Endothelial cell of umbilical vein (primary cell): ENCODE measurements around the gene STRBP.

Experiments
- POLR2A ChIP-seq: IDR thresholded peaks from 2 replicates; pipeline ENCODE4 v1.6.1; 2012; ENCODE audit warnings: low read depth, mild to moderate bottlenecking, control low read depth, low read length
- TF ChIP-seq, protein P1 (sequence below), 2 donors: IDR thresholded peaks; 1 replicate in 1 of 2; 2 replicates in 1 of 2; pipeline ENCODE4 v1.5.1; 2011; ENCODE audit warnings: low read length in 2 of 2, mild to moderate bottlenecking in 2 of 2, moderate library complexity in 2 of 2, control low read depth in 1 of 2, inconsistent platforms in 1 of 2, low read depth in 1 of 2; ENCODE audit not compliant: insufficient read depth in 1 of 2; ENCODE audit errors: extremely low read depth in 1 of 2

DNA sequence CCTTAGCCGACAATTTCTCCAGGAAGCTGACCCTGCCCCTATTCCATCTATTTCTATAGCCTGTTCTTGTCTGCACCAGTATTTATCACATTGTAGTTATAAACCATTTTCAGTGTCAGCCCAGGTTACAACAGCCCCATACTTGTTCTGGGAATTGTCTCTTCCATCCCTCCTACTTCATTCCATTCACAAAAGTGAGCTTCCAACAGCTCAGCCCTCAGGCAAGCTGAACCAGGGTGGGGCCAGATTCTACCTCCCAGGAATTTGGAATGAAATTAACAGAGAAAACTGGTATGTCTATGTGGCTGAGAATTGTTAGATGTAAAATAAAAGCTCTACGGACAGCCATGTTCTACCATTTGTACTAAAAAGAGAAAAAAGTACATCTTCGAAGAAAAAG is 36.1 kb downstream of the STRBP start:
- TF ChIP-seq POLR2A, result no peak
- TF ChIP-seq, protein P1, sequence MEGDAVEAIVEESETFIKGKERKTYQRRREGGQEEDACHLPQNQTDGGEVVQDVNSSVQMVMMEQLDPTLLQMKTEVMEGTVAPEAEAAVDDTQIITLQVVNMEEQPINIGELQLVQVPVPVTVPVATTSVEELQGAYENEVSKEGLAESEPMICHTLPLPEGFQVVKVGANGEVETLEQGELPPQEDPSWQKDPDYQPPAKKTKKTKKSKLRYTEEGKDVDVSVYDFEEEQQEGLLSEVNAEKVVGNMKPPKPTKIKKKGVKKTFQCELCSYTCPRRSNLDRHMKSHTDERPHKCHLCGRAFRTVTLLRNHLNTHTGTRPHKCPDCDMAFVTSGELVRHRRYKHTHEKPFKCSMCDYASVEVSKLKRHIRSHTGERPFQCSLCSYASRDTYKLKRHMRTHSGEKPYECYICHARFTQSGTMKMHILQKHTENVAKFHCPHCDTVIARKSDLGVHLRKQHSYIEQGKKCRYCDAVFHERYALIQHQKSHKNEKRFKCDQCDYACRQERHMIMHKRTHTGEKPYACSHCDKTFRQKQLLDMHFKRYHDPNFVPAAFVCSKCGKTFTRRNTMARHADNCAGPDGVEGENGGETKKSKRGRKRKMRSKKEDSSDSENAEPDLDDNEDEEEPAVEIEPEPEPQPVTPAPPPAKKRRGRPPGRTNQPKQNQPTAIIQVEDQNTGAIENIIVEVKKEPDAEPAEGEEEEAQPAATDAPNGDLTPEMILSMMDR (IDR thresholded peaks at IDR 0.05; ENCODE audit: extremely low read depth in 1 of 2, insufficient read depth in 1 of 2, low read depth in 1 of 2, low read length in 2 of 2), result no peak
